ENCODE data around the gene DLGAP1.

Gene DLGAP1

DNA sequence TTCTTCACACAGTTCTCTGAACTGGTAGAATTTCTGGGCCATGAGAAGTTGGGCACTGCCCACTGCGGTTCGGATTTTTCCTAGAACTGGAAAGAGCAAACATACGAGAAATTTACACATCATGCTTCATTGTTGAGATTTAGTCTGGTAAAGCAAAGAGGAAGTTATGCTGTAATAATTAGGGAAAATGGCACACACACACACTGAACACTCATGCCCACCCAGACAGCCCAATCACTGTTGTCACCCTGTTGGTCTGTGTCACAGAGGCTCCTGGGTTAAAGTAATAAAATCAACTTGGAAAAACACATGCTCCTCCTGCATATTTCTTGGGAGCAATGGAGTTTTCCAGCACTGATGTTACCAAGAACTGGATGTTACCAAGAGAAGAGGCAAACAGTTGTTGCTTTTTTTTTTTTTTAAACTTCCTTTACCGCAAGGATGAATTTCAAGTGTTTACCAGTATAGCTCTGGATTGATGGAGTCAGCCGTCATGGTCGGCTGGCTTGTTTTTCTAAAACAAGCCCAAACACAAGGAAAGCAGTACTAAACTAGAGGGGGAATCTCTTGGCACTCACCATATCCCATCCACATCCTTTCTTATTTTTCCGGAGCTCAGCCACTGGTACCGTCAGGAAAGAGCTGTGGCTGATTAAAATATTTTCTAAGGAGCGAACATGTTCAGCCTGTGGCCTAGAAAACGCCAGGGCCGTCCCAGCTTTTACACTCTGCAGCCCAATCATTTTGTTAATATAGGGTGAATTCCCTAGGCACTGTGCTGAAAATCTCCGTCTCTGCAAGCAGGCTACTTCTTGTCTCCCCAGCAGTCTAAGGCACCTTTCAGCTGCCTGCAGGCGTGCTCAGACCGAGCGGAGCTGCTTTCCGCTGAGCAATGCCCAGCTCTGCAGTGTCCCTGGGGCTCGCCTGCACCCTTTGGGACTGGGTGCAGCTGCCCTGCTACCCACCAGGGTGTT, 946.2 kb downstream of the DLGAP1 start:
- DNase-seq = no peak

DNA sequence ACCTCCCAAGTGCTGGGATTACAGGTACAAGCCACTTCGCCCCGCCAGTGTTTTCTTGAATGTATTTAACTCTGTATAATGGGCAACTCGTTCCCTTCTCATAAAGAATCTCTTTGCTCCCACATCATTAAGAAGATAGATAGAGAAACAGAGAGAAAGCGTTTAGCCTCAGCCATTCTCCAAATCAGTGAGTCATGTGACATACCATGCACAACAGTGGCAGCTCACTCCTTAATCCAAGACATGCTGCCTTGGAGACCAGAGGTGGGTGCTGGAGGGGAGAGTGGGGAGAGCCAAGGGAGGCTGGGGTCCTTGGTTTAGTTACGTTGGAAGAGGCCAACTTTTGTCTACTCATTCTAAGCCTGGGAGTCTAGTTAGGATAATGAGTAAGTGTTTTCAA, 950.5 kb downstream of the DLGAP1 start:
- DNase-seq = no peak

DNA sequence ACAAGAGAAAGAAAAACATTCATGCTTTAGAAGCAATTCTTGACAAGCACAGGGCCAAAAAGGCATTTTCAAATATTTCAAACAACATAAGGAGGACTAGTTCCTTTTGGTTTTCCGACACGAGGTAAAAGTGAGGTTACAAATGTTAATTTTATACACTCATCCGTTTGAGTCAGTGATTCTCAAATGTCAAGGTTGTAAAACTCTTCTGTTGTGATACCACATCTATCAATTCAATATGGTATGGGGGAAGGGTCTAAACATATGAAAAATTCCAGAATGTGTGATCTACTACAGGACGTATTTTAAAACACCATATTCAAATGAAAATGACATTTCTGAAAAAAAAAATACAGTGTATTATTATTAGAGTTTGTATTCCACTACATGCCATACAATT, 952.5 kb downstream of the DLGAP1 start:
- no peak for DNase-seq

DNA sequence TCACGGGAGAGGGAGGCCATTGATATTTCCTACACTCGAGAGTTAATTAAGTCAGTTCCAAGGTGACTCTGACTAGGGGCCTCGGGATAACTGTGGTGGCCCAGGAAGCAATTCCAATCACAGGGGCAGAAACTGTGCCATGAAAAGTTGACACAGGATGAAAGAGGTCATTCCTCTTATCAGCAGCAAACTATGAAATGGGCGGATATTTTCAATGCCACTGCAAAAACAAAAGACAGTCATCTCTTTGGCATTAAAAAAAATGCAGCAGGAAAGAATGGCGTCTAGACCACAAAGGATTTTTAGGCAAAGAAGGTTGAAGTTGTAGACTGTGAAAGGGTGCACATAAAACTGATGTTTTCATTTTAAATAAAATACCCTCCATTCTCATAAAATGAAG, 955.1 kb downstream of the DLGAP1 start:
- no peak for DNase-seq

DNA sequence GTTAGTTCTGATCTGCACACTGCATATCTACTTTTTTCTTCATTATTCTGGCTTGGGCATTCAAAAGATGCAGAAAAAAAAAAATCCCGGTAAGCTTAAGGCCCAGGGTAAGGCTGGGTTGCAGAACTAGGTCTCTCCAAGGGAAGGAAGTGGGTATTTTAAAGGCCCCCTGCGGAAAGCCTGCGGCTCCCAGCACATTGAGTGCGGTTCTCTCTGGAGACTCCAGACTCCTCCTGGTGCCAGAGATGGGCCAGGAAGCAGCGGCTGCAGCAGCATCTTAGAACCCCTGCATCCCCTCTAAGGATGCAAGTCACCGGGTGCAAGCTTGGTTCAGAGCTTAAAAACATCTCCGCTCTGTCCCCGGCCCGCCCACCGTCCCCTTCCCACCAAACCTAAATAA, 955.6 kb downstream of the DLGAP1 start:
- DNase-seq = no peak

DNA sequence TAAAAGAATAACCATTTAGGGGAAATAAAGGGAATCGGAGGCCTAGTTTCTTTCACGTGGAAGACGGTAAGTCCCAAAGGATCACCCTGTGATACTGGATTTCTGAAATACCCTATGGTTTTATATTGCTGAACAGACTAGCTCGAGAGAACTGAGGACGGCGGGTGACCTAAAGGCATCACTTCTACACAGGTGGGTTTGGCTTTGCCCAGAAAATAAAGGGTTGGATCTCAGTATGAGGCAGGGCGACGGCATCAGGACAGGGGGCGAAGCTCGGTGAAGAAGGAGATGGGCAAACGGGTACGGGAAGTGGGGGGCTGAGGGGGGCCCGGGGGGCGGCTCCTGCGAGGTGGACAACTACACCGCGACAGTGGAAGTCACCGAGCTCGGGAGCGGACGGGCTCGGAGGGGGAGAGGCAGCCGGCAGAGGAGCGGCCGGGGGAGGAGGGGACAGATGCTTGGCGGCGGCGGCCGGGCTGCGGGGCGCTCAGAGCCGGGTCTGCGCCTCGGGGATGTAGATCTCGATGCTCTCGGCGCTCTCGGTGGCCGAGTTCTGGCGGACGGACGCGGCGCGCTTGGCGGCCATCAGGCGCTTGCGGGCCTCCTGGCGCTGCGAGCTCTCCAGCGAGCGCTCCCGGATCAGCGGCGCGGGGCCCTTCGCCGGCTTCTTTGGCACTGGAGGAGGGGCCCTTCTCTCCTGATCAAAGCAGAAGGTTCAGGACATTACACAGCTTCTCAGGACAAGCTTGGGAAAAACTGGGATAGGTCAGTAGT, 956.2 kb downstream of the DLGAP1 start:
- DNase-seq = peak; percentile 9

DNA sequence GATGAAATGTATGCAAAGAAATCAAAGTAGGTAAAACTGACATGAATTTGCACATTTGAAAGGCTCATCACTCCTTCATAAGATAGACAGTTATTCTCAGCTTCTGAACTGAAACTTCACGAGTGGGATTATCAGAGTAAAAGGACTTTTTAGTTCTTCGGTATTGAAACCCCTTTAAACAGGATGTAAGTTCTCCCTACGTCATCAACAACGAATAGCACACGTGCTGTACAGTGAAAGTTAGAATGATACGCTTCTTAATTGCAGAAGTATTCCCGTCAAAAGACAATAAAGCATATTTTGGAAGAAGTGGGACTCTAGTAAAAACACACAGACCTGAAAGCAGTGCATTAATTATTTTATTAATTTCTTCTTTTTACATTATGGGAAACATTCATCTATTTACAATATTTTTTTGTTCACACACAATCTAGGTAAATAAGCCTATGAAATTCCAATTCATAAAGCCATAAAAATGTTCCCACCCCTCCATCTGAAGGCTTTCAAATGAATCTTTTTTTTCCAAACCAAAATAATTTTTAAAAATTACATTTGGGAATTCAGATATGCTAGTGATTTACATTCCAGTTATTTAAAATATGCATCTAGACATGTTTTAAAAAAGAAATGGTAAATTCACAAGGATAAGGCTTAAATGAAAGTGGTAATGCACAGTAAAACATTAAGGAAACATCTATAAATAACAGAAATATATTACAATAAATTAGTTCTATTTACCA, 959.2 kb downstream of the DLGAP1 start:
- DNase-seq = no peak

DNA sequence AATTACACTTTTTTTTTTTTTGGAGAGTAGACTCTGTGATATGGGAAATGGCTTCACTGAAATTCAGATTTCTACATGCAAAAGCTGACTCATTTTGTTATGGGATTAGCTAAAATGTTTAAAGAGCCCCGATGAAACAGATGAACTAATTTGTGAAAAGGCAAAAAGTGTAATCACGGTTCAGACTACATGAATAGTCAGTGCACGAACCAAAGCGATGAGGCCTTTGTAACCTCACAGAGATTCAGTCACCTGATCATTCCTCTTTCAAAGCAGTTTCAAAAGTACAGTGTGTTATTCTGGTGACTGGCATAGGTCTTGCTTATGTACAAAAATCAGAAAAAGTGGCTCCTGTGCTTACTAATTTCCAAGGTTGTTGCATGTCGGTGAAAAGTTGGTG, 960.5 kb downstream of the DLGAP1 start:
- DNase-seq = no peak

DNA sequence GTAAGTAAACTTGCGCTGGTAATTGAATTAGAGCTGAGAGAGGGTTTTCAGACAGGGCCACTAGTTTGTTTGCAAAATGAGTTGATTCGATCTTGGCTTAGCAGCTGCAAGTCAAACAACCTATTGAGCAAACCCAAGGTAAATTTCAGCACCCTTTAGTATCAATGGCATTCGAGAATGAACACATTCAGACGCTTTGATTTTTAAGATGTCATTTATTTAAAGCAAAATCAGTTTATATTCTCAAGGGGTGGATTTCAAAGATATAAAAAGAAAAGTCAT, 960.9 kb downstream of the DLGAP1 start:
- DNase-seq = no peak

DNA sequence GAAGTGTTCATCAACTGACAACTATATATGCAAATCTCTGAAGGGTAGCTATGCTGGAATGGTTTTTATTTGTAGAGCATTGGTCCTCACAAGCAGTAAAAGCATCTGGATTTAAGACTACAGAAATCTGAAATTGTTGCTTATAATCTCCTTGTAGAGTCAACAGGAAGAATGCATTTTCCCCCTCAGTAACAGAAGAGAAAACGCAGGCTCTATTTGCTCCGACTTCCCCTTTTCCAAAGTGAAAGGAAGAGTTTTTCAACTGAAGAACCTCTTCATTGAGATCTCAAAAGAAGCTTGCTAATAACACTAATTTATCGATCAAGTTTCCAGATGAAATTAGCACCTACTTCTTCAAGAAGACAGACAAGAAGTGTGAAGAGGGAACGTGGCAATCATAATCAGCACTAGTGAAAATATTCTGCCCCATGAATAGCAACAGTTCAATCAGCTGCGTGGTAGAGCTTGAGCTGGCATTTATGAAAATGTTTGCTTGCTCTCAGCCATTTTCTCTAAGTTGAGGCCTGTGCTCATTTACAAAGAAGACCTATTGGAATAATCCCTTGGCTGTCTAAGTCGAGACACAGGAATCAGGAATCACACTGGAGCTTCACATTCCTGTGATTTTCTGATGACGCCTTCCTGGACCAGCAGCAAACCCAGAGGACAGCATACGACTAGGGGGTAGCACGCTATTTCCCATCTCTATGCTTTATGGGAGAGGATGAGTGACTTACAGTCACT, 961.4 kb downstream of the DLGAP1 start:
- no peak for DNase-seq

DNA sequence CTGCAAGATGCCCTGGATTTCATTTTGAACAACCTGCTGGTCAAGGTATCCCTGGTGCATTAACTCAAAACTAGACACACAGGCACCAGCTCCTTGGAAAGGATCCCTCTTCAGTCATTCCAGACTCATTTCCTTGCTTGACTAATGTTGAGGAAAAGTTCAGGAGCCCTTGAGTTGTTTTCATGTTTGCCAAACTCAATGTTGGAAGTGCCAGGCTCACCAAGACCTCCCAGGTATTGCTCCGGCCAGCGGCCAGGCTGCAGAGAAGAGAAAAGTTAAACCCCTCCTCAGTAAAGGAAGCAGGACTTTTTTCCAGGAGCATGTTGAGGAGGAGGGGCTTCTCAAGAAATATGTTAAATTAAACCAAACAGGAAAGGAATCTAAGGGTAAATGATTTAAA, 962.4 kb downstream of the DLGAP1 start:
- DNase-seq = no peak

DNA sequence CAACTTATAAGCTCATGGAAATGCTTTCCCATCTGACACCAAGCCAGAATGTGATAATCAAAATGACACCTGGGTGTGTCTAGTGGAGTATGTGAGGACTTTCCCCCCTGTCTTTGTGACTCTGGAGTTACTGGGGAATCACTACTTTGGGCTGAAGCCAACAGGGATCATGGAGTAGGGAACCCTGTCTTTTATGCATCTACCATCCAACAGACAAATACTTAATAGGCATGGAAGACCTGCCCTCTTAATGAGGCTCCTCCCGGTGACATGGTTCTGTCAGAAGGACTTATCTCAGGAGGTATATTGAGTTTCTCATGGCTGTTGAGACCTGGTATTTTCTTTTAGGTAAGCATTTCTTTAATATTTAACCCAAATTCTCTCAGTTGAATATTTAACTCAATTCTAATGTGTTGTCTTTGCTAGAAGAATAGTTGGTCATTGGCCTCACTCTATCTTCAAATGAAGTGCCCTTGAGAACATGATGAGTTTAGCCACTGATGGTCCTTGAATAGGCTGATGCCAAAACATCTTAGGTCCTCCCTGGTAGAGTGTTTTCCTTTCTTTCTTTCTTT, 963.0 kb downstream of the DLGAP1 start:
- DNase-seq = no peak

DNA sequence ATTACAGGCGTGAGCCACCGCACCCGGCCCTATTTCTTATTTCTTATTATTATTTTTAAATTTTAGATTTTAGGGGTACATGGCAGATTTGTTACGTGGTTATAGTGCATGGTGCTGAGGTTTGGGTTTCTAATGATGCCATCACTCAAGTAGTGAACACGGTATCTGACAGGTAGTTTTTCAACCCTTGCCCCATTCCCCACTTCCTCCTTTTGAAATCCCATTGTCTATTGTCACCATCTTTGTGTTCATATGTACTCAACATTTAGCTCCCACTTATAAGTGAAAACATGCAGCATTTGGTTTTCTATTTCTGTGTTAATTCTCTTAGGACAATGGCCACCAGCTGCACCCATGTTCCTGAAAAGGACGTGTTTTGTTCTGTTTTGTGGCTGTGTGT, 965.6 kb downstream of the DLGAP1 start:
- DNase-seq = no peak

DNA sequence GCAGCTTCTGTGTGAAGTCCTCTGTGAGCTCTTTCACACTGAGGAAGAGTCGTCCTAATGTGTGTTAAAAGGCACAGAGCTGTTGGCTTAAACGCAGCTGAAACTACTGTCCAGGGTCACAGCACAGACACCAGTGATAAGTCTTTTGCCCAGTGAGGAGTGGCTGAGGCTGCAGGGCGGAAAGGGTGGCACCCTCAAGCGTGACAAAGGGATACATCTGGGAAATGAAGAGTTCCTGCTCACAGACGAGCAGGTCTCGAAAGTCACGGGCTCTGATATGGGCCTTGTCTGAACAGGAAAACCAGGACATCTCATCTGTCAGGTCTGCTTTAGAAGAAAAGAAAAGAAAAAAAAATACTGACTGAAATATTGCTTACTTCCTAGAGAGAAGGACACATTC, 968.6 kb downstream of the DLGAP1 start:
- DNase-seq = no peak

DNA sequence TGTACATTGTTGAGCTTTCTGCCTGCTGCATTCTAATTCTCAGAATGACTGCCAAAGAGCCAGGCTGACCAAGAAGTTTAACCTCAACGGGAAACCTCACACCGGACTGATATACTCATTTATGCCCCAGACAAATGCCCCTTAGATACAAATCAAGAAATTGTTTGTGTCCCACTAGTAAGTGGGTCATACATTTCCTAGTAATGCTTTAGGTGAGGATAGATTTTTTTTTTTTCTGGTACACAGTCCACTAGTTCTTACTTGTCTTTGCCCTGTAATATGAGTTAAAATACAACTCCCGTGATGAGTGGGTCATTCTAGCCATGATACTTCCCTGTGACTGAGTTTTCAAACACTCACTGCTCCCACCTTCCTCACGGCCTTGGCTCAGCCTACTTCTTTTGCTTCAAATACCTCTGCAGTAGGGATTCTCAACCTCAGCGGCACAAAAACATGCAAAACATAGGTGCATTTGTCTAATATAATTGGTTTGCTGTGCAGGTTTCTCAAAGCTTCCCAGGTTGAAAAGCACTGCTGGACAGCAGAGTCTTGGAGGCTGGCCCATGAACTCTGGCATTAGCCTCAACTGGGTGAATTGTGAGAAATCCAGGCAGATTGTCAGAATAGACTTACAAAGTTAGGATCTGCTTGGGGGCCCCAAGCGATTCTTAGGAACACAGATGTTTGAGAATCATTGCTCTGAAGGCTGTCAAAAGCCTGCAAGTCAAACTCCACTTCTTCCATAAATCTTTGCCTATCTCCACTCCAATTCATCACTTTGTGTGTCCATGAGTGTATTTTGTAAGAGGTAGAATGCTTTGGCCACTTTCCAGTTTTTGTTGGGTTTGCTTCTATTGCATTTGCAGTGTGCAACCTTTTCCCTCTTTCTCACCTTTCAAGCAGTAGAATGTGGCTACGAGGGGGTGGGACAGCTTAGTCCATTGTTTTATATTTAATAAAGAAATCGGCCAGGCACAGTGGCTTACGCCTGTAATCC, 969.7 kb downstream of the DLGAP1 start:
- peak; percentile 67 for DNase-seq

DNA sequence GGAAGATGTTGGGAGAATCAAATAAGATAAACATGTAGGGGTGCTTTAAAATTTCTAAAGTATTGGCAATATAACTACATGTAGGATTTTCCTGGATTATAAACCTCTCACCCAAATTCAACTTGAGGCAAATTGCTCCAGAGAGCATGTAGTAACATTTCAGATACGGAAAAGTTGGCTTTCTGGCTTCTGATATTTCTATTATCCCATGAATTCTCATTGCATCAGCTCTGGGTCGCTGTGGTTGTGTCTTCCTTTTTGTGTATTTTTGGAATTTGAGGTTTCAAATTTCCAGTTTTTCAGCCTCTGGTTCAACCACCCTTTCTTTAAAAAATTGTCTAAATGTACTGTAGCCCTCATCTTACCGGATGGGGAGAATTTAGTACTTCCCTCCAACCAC, 972.8 kb downstream of the DLGAP1 start:
- no peak for DNase-seq

DNA sequence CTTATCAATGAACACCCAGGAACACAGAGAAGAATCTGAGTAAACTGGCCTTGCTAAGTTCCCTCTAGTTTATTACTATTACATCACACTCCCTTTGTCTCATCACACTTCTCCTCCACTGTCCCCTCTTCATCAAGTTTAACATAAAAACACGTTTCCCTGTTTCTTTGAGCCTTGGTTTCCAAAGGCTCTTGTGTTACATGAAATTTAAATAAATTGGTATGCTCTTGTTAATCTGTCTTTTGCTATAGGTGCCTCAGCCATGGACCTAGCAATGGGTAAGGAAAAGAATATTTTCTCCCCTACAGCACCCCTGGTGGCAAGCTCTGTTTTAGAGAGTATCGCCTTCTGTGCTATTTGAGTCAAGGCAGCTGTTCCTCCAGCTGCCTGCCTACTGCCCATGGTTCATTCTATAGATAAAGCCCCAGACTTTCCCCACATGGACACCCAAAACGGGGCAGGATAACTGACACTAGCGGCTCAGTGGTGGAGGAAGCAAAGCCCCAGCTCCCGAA, 973.4 kb downstream of the DLGAP1 start:
- peak; percentile 47 for DNase-seq

DNA sequence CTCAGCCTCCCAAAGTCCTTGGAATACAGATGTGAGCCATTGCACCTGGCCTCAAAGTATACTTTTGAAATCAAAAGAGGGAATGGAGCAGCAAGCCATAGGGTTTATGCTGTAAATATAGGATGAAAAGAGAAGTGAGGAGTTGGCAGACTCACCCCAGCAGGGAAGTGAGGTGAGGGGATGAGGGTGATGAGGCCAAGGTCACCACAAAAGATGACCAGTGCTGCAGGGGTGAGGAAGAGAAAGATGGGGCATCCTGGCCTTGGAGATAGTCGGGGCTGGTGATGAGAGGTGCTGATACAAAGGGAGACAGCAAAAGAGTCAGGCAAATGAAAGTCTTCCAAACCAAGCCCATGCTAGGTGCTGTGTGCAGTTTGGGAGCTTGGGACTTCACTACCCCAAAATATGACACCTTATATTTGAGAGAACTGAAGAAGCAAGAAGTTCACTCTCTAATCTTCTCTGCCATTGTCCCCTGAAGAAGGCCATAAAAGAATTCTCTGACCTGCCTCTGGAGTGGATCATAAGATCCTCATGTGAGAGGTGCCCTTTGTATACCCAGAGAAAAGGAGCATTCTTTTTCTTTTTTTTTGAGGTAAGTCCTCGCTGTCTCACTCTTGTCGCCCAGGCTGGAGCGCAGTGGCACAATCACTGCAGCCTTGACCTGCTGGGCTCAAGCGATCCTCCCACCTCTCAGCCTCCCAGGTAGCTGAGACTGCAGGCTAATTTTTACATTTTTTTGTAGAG, 974.1 kb downstream of the DLGAP1 start:
- DNase-seq = no peak

DNA sequence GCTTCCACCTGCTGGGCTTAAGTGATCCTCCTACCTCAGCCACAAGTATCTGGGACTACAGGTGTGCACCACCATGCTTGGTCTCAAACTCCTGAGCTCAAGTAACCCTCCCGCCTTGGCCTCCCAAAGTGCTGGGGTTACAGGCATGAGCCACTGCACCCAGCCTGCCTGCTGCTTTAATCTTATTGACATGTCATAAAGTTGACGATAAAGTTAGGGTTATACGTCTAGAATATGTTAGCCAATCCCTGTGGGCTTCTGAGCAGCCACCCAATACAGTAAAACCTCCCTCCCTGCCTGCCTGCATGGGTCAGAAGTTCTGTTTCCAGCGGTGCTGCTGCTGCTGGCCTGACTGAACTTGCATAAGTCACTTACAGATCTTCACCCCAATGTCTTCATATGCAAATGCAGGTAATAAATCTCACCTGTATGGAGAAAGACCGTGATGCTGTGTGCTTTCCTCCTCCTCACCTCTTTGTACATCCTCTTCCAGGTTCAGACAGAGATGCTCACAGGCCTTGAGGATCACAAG, 975.1 kb downstream of the DLGAP1 start:
- DNase-seq = no peak
